ENCODE results near the gene EHMT1.

The EHMT1 gene

DNA sequence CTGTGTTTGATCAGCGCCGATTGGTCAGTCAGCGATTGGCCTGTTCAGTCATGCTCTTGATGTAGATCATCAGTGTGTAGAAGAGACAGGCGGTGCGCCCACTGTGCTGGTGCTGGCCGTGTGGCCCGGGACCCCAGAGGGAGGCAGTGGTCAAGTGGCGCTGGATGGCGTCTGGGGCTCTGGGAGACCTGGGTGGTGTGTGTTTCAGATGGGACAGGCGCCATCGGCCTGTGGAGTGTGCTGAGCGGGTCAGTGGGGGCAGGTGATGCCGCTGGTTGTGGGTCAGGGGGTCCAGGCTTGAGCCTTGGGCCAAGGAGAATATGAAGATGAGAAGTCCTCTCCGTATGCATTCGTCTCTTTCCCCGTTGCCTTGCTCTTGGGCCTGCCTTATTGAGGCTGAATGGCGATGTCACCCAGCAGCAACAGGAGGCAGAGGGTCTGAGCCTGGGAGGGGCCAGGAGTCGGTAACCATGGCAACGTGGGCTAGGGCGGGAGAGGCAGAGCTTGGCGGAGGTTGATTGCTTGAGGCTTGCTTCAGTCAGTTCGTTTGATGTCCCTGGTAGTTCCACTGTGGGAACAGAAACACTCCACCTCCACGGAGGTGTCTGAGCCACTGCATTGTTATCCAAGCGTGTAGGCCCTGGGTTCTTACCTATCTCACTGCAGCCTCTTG is 141.0 kb downstream of the EHMT1 start:
- Histone ChIP-seq H3K36me3 (replicated peaks) (peaks cover 24% of the 10 kb centered on the region), H3K27ac (no peak overlapping the region), H3K4me3 (ENCODE audit: low read depth, low read length) (no peak overlapping the region), H3K27me3 (replicated peaks) (no peaks in the 10 kb centered on the region)
- TF ChIP-seq, protein P1, sequence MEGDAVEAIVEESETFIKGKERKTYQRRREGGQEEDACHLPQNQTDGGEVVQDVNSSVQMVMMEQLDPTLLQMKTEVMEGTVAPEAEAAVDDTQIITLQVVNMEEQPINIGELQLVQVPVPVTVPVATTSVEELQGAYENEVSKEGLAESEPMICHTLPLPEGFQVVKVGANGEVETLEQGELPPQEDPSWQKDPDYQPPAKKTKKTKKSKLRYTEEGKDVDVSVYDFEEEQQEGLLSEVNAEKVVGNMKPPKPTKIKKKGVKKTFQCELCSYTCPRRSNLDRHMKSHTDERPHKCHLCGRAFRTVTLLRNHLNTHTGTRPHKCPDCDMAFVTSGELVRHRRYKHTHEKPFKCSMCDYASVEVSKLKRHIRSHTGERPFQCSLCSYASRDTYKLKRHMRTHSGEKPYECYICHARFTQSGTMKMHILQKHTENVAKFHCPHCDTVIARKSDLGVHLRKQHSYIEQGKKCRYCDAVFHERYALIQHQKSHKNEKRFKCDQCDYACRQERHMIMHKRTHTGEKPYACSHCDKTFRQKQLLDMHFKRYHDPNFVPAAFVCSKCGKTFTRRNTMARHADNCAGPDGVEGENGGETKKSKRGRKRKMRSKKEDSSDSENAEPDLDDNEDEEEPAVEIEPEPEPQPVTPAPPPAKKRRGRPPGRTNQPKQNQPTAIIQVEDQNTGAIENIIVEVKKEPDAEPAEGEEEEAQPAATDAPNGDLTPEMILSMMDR (IDR thresholded peaks at IDR 0.05; ENCODE audit: low read depth, low read length, missing control alignments), result no peak
- in situ Hi-C loops (cut with HindIII; ENCODE audit: low pct_ligation_motif_present, low sequenced_read_pairs), result no loop called here
- DNase-seq, result no peak

- Histone ChIP-seq H3K36me3 (replicated peaks) (peaks cover 22% of the 10 kb centered on the region), H3K4me3 (ENCODE audit: low read depth, low read length) (no peak overlapping the region)
- in situ Hi-C loops (cut with HindIII; ENCODE audit: low pct_ligation_motif_present, low sequenced_read_pairs), result no loop called here
Measured at GRCh38 chr9:137760426-137760825, 141.6 kb downstream of the EHMT1 start.

DNA sequence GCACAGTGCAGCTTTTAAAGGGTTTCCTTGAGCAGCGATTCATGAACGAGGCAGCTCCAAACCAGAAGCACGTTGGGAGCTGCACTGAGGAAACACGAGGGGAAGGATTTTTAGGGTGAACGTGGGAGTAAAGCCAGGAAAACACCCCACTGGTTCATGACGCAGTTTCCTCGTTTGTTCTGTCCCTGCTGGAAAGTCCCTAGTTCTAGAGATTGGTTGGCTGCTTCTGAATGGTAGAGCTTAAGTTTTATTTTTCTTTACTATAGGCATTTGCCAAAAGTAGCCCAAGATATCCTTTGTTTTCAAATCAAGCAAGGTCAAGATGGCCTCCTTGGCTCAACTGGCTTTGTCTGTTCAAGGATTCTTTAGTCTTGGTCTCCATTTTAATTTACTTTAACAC is 142.2 kb downstream of the EHMT1 start:
- DNase-seq, result no peak
- peak overlapping the region; percentile 26 for H3K27ac ChIP-seq

More at GRCh38 chr9:137760426-137760825, 141.6 kb downstream of the EHMT1 start:
- peak overlapping the region; percentile 26 for H3K27ac ChIP-seq
- TF ChIP-seq, protein P1 (IDR thresholded peaks at IDR 0.05; ENCODE audit: low read depth, low read length, missing control alignments), result no peak
- DNase-seq, result peak; percentile 20
- H3K27me3 ChIP-seq (replicated peaks), result no peaks in the 10 kb centered on the region

DNA sequence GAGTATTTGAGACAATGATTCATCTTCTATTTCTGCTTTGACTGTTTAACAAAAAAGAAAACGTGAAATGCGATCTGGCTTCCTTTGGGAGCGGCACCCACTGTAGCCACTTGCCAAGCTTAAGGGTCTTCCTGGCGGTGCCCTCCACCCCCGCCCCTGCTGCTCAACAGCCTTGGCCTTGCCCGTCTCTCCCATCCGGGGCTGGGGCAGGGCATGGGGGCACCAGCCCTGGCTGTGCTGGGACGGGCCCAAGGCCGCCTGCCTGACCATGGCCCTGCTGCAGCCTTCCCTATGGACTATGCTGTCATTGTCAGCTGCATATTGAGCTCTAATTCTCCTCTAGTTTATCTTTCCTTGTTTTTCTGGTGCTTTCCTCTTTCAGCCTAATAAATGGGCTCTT is 143.0 kb downstream of the EHMT1 start:
- in situ Hi-C loops (cut with HindIII; ENCODE audit: low pct_ligation_motif_present, low sequenced_read_pairs), result no loop called here
- H3K36me3 ChIP-seq (replicated peaks), result peaks cover 22% of the 10 kb centered on the region
- TF ChIP-seq, protein P1 (IDR thresholded peaks at IDR 0.05; ENCODE audit: low read depth, low read length, missing control alignments), result no peak
- H3K4me3 ChIP-seq (ENCODE audit: low read depth, low read length), result no peak overlapping the region
- H3K27me3 ChIP-seq (replicated peaks), result no peaks in the 10 kb centered on the region
- DNase-seq, result no peak
- no peak overlapping the region for H3K27ac ChIP-seq

More for the DNA sequence above, 142.2 kb downstream of the EHMT1 start:
- TF ChIP-seq, protein P1 (IDR thresholded peaks at IDR 0.05; ENCODE audit: low read depth, low read length, missing control alignments), result no peak
- in situ Hi-C loops (cut with HindIII; ENCODE audit: low pct_ligation_motif_present, low sequenced_read_pairs), result no loop called here
- H3K4me3 ChIP-seq (ENCODE audit: low read depth, low read length), result no peak overlapping the region
- H3K27me3 ChIP-seq (replicated peaks), result no peaks in the 10 kb centered on the region
- peaks cover 22% of the 10 kb centered on the region for H3K36me3 ChIP-seq (replicated peaks)

DNA sequence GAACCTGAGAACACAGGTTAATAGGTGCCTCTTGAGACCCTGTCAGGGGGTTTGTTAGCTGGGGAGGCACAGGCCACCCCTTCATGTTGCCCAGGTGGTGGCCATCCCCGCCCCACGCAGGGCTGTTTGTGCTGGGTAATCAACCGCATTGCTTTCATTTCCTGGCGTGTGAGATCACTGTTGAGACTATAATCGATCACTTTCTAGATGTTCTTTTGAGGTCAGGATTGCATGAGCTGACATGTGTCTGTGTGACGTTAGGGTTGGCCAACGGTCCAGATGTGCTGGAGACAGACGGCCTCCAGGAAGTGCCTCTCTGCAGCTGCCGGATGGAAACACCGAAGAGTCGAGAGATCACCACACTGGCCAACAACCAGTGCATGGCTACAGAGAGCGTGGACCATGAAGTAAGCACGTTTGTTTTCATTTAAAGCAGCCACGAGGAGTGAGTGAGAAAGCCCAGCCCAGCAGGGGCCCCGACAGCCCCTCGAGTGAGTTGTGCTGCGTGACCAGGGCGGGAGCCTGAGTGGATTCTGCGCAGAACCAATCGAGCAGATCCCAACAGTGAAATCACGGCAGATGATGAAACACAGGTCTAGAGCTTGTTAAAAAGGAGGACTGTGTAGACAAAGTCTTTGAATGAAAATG is 143.7 kb downstream of the EHMT1 start:
- Histone ChIP-seq H3K27ac (no peak overlapping the region), H3K27me3 (replicated peaks) (no peaks in the 10 kb centered on the region), H3K36me3 (replicated peaks) (peaks cover 28% of the 10 kb centered on the region), H3K4me3 (ENCODE audit: low read depth, low read length) (no peak overlapping the region)
- in situ Hi-C loops (cut with HindIII; ENCODE audit: low pct_ligation_motif_present, low sequenced_read_pairs), result no loop called here
- TF ChIP-seq, protein P1 (IDR thresholded peaks at IDR 0.05; ENCODE audit: low read depth, low read length, missing control alignments), result no peak
- DNase-seq, result no peak

All from brain microvascular endothelial cell (primary cell).